HG03439 (cell line): ENCODE measurements around the gene SOAT2.

ENCODE experiments used
- ATAC-seq: cut with Tn5 transposase; IDR thresholded peaks from one replicate; pipeline ENCODE4 v1.9.1; 2021; ENCODE audit warnings: mild to moderate bottlenecking, moderate library complexity; ENCODE audit not compliant: unreplicated experiment

Gene SOAT2

GRCh38 chr12:53064613-53065436, 38.5 kb upstream of the SOAT2 start:
- ATAC-seq: no peak

- ATAC-seq: no peak
Observed at GRCh38 chr12:53065470-53065869, 37.8 kb upstream of the SOAT2 start.

- no peak for ATAC-seq
Observed at GRCh38 chr12:53065975-53066931, 37.0 kb upstream of the SOAT2 start.

GRCh38 chr12:53067074-53067992, 36.0 kb upstream of the SOAT2 start:
- ATAC-seq: no peak

GRCh38 chr12:53067993-53068770, 35.1 kb upstream of the SOAT2 start:
- no peak for ATAC-seq

- ATAC-seq: no peak
Observed at GRCh38 chr12:53068811-53069585, 34.3 kb upstream of the SOAT2 start.

- no peak for ATAC-seq
Observed at GRCh38 chr12:53069621-53070410, 33.5 kb upstream of the SOAT2 start.

- ATAC-seq: no peak
Observed at GRCh38 chr12:53070877-53071492, 32.3 kb upstream of the SOAT2 start.

GRCh38 chr12:53071591-53072551, 31.4 kb upstream of the SOAT2 start:
- ATAC-seq: no peak

- ATAC-seq: no peak
Observed at GRCh38 chr12:53073881-53074280, 29.4 kb upstream of the SOAT2 start.

- no peak for ATAC-seq
Observed at GRCh38 chr12:53074283-53074998, 28.8 kb upstream of the SOAT2 start.

- no peak for ATAC-seq
Observed at GRCh38 chr12:53074999-53075370, 28.3 kb upstream of the SOAT2 start.

- ATAC-seq: no peak
Observed at GRCh38 chr12:53076461-53076860, 26.8 kb upstream of the SOAT2 start.

GRCh38 chr12:53077030-53077429, 26.3 kb upstream of the SOAT2 start:
- no peak for ATAC-seq

GRCh38 chr12:53078425-53079225, 24.7 kb upstream of the SOAT2 start:
- ATAC-seq: peak; percentile 14
